ENCODE results near the gene ZNF664. TPM values are rescaled to one million over a fixed set of nuclear protein-coding genes. Genes with fewer than 3 reads are reported as not detected.
A peak's percentile ranks its signal among the peaks of the same experiment; 100 is the strongest.

ZNF664 gene
- total RNA-seq, 1 donor: 95.2 TPM

DNA sequence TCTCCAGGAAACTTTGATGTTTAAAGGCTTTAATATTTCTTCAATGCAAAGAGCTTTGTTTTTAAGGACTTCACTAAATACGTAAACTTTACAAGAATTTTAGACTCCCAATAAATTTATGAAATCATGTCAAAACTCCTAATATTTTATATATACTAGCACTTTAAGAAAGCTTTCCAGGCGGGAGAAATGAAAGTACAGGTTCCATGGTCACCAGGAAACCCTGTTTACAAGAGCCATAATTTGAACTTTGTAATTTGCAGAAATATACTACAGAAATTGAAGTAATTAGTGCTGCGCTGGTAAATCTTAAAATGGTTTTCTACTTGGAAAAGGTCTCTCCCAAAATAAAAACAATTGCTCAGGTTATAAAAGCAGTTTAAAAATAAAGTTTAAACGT lies 9.2 kb upstream of the ZNF664 start:
- no peak overlapping the region for H2AFZ ChIP-seq (ENCODE audit: low read length)
- H3K4me1 ChIP-seq (ENCODE audit: insufficient read depth, low read length): peaks cover 28% of the 10 kb centered on the region
- peaks cover 61% of the 10 kb centered on the region for H3K79me2 ChIP-seq (ENCODE audit: insufficient read depth, low read length)
- H3K9me3 ChIP-seq (ENCODE audit: low read depth, low read length): no peaks in the 10 kb centered on the region
- TF ChIP-seq, protein P1, sequence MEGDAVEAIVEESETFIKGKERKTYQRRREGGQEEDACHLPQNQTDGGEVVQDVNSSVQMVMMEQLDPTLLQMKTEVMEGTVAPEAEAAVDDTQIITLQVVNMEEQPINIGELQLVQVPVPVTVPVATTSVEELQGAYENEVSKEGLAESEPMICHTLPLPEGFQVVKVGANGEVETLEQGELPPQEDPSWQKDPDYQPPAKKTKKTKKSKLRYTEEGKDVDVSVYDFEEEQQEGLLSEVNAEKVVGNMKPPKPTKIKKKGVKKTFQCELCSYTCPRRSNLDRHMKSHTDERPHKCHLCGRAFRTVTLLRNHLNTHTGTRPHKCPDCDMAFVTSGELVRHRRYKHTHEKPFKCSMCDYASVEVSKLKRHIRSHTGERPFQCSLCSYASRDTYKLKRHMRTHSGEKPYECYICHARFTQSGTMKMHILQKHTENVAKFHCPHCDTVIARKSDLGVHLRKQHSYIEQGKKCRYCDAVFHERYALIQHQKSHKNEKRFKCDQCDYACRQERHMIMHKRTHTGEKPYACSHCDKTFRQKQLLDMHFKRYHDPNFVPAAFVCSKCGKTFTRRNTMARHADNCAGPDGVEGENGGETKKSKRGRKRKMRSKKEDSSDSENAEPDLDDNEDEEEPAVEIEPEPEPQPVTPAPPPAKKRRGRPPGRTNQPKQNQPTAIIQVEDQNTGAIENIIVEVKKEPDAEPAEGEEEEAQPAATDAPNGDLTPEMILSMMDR (IDR thresholded peaks at IDR 0.05; ENCODE audit: extremely low read depth, low read depth, low read length): no peak
- no peak overlapping the region for H3K27ac ChIP-seq (ENCODE audit: low read depth, low read length)
- H3K4me2 ChIP-seq (ENCODE audit: insufficient read depth, low read length): no peak overlapping the region
- DNase-seq (ENCODE audit: insufficient read length, low spot score, missing footprints): no peak
- H3K27me3 ChIP-seq (ENCODE audit: insufficient read depth, low read length): no peaks in the 10 kb centered on the region
- H3K36me3 ChIP-seq (ENCODE audit: insufficient read depth, low read length): peaks cover 12% of the 10 kb centered on the region
- peaks cover 33% of the 10 kb centered on the region for H4K20me1 ChIP-seq (ENCODE audit: insufficient read depth, low read length)
- no peak overlapping the region for H3K4me3 ChIP-seq (ENCODE audit: insufficient read depth, low read length)

DNA sequence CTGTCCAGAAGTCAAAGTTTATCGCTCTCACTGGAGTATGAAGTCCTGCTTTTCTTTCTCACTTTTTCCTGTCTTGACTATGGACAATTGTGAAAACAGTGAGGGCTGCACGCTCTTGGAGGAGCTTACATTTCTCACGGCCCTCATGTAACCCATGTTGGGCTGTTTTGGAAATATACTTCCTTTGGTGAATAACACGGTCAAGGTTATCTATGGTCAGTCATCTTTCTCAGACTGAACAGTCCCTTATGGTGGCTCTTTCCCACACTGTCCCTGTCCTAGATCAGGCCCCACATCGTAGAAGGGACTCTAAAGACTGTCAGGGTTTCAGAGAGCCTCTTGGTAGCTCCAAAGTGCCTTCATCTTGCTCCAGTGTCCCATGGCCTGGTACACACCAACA lies 7.6 kb upstream of the ZNF664 start:
- H3K79me2 ChIP-seq (ENCODE audit: insufficient read depth, low read length): peaks cover 66% of the 10 kb centered on the region
- H3K4me2 ChIP-seq (ENCODE audit: insufficient read depth, low read length): no peak overlapping the region
- no peak for DNase-seq (ENCODE audit: insufficient read length, low spot score, missing footprints)
- H3K27ac ChIP-seq (ENCODE audit: low read depth, low read length): no peak overlapping the region
- TF ChIP-seq, protein P1 (IDR thresholded peaks at IDR 0.05; ENCODE audit: extremely low read depth, low read depth, low read length): no peak
- no peak overlapping the region for H3K4me3 ChIP-seq (ENCODE audit: insufficient read depth, low read length)
- H3K36me3 ChIP-seq (ENCODE audit: insufficient read depth, low read length): peaks cover 11% of the 10 kb centered on the region
- peaks cover 43% of the 10 kb centered on the region for H3K4me1 ChIP-seq (ENCODE audit: insufficient read depth, low read length)
- H4K20me1 ChIP-seq (ENCODE audit: insufficient read depth, low read length): peaks cover 30% of the 10 kb centered on the region
- H3K9me3 ChIP-seq (ENCODE audit: low read depth, low read length): no peaks in the 10 kb centered on the region
- no peaks in the 10 kb centered on the region for H3K27me3 ChIP-seq (ENCODE audit: insufficient read depth, low read length)
- no peak overlapping the region for H2AFZ ChIP-seq (ENCODE audit: low read length)

DNA sequence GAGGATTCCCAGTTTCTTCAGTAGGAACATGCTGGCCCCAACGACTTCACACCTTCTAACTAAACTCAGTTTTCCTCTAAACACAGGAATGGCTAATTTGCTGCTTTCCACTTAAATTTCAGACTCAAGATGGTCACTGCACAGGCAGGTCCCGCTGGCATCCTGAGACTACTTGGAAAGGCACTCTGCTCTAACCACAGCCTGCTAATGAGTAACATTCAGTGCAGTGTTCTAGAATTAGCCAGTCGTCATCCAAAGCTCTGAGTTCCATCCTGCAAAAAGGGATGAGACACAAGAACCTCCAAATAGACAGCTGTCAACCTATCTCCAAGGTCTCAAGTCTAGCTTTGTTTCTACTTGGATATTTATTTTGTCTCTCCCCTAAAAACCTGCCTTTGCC lies 6.4 kb upstream of the ZNF664 start:
- H3K27me3 ChIP-seq (ENCODE audit: insufficient read depth, low read length): no peaks in the 10 kb centered on the region
- peak; percentile 72 for DNase-seq (ENCODE audit: insufficient read length, low spot score, missing footprints)
- no peaks in the 10 kb centered on the region for H3K9me3 ChIP-seq (ENCODE audit: low read depth, low read length)
- TF ChIP-seq, protein P1 (IDR thresholded peaks at IDR 0.05; ENCODE audit: extremely low read depth, low read depth, low read length): no peak
- no peak overlapping the region for H2AFZ ChIP-seq (ENCODE audit: low read length)
- peak overlapping the region; percentile 5 for H3K4me2 ChIP-seq (ENCODE audit: insufficient read depth, low read length)
- peaks cover 11% of the 10 kb centered on the region for H3K36me3 ChIP-seq (ENCODE audit: insufficient read depth, low read length)
- peaks cover 72% of the 10 kb centered on the region for H3K79me2 ChIP-seq (ENCODE audit: insufficient read depth, low read length)
- H3K27ac ChIP-seq (ENCODE audit: low read depth, low read length): peak overlapping the region; percentile 33
- no peak overlapping the region for H3K4me3 ChIP-seq (ENCODE audit: insufficient read depth, low read length)
- peaks cover 23% of the 10 kb centered on the region for H4K20me1 ChIP-seq (ENCODE audit: insufficient read depth, low read length)
- peaks cover 54% of the 10 kb centered on the region for H3K4me1 ChIP-seq (ENCODE audit: insufficient read depth, low read length)

DNA sequence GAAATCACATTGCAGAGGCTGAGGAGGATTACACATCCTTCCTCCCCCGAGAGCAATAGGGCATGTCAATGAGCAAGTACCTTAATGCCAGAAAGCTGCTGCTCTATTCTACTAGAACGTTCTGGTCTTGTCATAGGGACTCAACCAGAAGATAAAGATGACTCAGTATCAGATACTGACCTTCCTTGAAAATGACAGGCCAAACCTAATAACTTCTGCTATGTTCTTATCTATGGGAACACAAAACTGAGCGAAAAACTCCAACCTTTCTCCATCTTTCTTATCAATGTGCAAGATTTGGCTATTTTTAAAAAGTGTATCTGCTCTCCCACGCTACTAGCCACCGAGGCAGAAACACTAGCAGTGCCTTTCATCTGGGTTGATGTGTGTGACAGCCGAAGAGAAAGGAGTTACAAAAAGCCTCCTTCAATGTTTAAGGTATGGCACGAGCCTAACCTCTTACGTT lies 5.9 kb upstream of the ZNF664 start:
- Histone ChIP-seq H3K4me3 (ENCODE audit: insufficient read depth, low read length) (no peak overlapping the region), H3K79me2 (ENCODE audit: insufficient read depth, low read length) (peaks cover 73% of the 10 kb centered on the region), H3K4me2 (ENCODE audit: insufficient read depth, low read length) (peak overlapping the region; percentile 5), H3K36me3 (ENCODE audit: insufficient read depth, low read length) (peaks cover 11% of the 10 kb centered on the region), H3K27ac (ENCODE audit: low read depth, low read length) (peak overlapping the region; percentile 33), H3K27me3 (ENCODE audit: insufficient read depth, low read length) (no peaks in the 10 kb centered on the region), H4K20me1 (ENCODE audit: insufficient read depth, low read length) (peaks cover 21% of the 10 kb centered on the region), H3K4me1 (ENCODE audit: insufficient read depth, low read length) (peaks cover 54% of the 10 kb centered on the region), H2AFZ (ENCODE audit: low read length) (no peak overlapping the region), H3K9me3 (ENCODE audit: low read depth, low read length) (no peaks in the 10 kb centered on the region)
- no peak for DNase-seq (ENCODE audit: insufficient read length, low spot score, missing footprints)
- TF ChIP-seq, protein P1 (IDR thresholded peaks at IDR 0.05; ENCODE audit: extremely low read depth, low read depth, low read length): no peak
